NCI-H2227 (cell line): Measurements from ENCODE around the gene ANO8.
"Not testable (repeated sequence)": the region's sequence is repeated elsewhere in the genome, so short reads cannot be mapped to it uniquely, and the experiment has no call there.

Experiments used
- DNase-seq: peaks from one replicate; lab custom pipeline; 2025; ENCODE audit not compliant: unreplicated experiment; lab: John Stamatoyannopoulos, UW

ANO8 gene

DNA sequence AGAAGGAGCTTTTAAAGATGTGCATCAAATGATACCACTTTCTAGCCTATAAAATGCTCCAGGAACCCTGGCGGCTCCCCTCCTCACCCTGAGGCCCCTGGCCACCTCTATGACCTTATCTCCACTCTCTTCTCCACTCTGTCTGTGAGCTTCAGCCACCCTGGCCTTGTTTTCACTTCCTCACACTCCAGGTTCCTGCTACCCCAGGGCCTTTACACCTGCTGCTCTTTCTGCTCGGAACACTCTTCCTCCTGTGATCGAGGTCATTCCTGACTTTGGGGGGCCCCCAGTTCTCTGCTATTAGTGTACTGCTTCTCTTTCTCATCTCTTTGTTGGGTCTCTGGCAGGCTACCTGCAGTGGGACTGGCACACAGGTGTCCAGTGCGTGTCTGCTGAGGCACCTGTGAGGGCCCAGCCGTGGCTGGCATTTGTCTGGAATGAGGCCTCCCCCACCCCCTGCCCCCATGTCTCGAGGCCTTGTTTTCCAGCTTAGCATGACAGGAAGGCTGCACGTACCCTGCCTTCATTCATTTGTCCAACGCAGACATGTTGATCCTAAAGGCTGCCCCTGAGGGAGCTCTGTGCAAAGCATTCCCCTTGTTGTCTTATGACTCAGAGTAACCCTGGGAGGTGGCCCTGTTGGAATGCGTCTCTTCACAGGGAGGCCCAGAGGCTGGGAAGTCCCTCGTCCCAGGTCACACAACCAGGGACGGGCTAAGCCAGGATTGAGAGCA, 23.0 kb downstream of the ANO8 start:
- no peak for DNase-seq

DNA sequence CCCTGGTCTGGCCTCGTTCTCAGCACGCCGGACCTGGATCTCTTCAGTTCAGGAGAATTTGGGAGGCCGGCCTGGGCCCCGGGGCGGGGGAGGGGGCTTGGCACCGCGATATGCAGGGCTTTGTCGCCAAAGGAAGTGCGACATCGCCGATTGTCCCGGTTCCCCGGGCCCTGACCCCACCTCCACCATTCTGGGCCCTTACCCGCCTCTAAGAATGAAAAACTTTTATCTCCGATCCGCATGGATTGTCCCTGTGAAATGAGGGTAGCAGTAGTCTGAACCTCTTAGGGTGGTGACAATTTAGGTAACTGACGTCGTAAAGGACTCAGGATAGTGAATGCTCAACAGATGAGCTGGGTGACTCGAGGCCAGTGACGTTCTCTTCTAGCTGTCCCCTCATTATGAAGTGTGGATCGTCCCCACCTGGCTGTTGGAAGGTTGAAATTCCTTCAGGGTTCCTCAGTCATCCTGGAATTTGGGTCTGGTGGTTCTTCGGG, 24.6 kb downstream of the ANO8 start:
- no peak for DNase-seq

DNA sequence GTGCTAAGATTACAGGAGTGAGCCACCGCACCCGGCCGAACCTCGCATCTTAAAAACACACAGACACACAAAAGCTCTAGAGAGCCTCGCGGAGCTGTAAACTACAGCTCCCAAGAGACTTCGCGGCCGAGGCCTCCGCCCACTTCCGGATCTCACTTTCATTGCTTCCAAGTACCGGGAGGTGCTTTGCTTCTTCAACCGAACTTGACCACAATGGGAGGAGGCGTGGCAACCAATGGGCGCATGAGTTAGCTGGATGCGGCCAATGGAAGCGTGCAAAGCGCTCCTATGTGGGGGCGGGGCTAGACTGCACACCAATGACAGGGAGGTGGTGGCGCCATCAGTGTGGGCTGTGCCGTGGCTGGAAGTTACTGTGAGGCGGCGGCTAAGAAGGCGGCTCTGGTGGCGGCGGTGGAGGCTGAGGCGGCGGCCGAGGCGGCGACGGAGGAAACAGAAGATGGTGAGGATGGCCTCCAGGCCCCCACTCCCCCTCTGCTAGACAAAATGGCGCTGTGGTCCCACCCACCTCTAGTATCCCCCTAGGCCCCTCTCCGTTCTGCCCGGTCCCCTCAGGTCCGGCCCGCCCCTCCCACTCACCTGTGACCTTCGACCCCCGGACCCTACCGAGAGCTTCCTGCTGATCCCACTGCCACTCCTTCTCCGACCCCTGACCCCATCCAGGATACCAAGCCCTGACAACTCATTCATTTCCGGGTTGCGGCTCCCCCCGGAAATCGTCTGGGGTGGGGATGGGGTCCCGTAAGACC, 25.3 kb downstream of the ANO8 start, which contains the start of gene DDA1:
Gene DDA1, plus strand, starts transcription at position 366 of the 767 bp plus-strand sequence. Its CDS starts 92 bp downstream, at position 458.
- peak; percentile 99 for DNase-seq

DNA sequence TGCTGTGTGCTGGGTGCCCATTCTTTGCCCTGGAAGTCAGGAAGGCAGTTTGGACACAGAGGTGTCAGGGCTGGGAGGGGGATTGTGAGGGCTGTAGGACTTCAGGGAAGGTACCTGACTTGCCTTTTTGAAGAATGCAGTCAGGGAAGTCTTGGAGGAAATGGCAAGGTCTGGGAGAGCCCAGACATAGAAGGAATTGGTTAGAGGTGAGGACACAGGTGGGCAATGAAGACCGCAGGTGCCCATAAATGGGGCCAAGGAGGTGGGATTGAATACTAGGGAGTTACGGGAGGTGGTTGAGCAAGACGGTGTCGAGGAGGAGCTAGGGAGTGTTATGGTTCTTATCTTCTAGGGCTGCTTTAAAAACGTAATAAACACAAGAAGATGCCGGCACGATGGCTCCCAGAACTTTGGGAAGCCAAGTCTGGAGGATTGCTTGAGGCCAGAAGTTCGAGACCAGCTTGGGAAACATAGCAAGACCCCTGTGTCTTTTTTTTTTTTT, 26.7 kb downstream of the ANO8 start:
- DNase-seq = no peak

DNA sequence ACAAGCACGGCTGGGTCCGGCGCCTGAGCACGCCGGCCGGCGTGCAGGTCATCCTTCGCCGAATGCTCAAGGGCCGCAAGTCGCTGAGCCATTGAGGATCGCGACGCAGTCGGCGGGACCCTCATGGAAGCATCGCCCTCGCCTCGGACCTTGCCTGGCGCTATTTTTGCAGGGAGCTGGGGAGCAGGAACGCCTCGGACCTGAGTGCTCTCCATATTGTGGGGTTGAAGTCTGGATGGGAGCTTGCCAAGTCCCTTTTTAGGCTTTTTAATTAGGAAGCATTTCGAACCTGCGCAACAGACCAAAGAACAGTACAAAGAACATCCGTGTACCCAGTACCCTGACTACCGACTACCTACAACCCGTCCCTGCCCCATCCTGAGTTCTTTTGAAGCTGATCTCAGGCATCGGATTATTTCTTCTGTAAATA, 28.4 kb downstream of the ANO8 start:
- no peak for DNase-seq

DNA sequence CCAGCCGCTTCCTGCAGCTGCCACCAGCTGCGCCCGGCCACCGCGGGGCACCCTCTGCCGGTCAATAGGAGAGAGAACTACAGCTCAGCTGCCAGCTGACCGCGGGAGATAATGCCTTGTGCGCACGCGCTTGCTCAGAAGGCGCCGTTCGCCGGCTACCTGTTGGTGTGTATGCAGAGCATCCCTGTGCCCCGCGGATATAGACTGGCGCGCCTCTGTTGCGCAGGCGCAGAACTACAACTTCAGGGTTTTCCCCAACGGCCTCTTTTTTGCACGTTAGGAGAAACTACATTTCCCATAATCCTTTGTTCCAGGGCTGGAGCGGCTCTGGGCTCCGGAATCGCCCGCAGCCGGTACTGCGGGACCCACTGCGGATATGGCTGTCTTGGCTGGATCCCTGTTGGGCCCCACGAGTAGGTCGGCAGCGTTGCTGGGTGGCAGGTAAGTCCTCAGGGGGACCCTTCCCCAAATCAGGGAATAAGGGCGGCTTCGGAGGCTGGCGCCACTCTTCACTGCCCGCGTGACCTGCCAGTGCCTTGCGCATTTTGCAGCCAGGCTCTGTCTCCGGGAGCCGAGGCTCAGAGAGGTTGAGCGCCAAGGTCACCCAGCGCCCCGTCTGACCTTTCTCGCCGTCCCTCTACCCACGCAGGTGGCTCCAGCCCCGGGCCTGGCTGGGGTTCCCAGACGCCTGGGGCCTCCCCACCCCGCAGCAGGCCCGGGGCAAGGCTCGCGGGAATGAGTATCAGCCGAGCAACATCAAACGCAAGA, 29.0 kb downstream of the ANO8 start, which contains the start of gene MRPL34:
Gene MRPL34, plus strand, starts transcription at position 356 of the 768 bp plus-strand sequence. Its CDS starts 21 bp downstream, at position 377.
- DNase-seq = peak; percentile 98

DNA sequence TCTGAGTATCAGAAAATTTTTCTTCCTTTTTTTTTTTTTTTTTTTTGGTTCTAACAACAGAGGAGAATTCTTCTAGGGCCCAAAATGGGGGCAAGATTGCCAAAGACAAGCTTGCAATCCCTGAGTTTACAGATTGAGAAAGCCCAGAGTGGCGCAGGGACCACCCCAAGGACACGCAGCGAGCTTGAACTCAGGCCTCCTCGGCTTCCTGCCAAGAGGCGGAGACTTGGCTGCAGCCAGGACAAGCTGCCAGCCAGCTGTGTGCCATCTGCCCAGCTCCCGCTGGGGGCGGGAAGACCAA, 29.5 kb downstream of the ANO8 start:
- no peak for DNase-seq

DNA sequence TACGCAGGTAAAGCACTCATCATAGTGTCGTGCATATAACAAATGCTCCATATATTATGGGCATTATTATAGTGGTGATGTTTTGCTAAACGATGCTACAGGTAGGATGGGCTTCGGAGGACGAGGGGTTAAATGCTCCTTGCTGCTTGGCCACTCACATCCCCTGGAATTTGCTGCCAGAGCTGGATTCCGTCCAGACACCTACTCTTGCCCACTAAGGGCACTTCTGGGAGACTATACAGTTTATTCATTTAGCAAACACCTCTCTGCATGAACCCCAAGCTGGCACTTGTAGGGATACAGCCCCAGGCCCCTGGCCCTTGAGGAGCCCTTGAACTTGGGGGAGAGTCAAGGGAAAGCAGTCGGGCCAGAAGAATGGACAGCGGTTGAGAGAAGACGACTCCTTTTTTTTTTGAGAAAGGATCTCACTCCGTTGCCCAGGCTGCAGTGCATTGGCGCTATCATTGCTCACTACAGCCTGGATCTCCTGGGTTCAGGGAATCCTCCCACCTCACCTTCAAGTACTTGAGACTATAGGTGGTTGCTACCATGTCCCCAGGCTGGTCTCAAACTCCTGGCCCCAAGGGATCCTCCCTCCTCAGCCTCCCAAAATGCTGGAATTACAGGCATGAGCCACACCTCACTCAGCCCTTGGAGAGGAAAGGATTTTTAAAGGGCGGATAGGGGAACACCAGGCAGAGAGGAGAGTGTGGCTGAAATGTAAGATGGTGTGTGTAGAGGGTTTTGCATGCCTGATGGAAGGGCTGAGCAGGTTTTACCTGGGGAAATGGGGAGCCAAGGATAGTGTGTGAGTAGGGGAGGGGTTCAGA, 30.1 kb downstream of the ANO8 start:
- no peak for DNase-seq

DNA sequence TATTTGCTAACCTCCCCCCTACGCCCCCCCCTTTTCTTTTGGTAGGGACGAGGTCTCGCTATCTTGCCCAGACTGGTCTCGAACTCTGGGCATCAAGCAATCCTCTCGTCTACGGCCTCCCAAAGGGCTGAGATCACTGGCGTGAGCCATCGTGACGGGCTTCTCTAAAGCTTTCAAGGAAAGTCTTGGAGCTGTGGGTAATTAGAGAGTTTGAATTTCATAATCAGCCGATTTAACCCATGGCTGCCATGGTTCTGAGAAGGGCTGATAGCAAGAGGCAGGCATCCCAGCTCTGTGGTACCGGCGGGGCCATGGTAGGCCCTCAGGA, 30.8 kb downstream of the ANO8 start:
- DNase-seq = peak; percentile 30

DNA sequence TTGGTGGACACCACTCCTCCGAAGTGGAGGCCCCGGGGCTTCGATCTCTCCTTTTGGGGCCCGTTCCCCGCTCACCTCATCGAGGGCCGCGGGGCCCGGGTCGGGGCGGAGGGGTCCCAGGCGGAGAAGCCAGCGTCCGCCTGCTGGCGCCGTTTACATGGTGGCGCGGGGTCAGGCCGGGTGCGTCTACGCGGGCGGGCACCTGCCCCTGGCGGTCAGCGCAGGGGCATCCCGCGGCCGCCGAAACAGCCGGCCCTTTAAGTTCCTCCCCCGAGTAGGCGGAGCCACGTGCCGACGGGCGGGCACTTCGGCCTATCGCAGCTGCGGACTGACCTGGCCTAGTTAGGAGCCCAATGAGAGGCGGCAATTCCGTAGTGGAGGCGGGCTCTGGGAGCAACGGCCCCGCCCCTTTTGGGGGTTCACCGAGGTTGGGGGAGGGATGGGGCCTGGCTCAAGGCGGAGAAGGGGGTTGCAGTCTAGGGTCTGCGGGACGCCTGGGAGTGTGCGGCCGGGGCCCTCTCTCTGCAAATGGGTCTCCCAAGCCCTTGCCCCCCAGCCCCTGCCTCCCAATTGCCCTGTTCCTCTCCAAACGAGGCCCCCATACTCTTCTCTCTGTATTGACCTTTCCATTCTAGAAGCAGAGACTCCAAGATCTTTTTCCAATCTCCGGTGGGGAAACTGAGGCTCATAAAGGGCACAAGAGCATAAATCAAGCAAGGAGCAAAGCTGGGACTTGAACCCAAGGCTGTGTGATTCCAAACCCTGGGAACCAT, 31.3 kb downstream of the ANO8 start, which contains the start of gene ABHD8:
Gene ABHD8, minus strand, starts transcription at position 259 of the 773 bp plus-strand sequence. CDS start 1,809 bp downstream, outside the sequence.
- peak; percentile 96 for DNase-seq

DNA sequence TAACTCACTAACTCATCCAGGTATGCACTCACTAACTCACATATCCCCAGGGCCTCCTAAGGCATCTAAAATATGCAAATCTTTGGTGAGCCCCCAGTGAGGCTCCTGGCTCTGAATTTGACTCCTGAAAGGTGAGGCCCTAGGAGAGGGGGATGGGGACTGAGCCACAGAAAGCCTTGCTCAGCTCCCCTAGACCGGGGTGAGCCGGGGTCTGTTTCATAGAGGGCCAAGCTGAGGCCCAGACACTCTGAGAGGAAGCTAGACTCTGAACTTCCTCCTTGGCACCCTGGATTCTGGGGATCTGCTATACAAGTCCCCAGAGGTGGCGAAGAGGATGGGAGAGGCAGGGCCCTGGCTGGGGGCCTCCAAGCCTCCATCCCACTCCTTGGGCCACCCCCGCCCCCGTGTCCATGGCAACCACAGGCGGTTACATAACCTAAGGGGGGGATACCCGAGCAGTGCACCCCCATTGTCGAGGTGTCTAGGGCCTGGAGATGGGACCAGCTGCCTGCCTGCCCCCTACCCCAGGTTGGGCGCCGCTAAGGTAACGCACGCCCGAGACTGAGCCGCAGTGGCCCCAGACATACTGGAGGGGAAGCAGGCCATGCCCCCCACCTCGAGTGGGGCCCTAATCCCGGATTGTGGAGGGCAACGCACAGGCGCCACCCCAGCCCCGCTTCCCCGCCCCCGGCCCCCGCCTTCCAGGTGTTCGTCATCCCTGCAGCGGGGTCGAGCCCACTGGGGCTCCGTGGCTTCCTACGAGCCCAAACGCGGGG, 32.1 kb downstream of the ANO8 start:
- DNase-seq = peak; percentile 27

DNA sequence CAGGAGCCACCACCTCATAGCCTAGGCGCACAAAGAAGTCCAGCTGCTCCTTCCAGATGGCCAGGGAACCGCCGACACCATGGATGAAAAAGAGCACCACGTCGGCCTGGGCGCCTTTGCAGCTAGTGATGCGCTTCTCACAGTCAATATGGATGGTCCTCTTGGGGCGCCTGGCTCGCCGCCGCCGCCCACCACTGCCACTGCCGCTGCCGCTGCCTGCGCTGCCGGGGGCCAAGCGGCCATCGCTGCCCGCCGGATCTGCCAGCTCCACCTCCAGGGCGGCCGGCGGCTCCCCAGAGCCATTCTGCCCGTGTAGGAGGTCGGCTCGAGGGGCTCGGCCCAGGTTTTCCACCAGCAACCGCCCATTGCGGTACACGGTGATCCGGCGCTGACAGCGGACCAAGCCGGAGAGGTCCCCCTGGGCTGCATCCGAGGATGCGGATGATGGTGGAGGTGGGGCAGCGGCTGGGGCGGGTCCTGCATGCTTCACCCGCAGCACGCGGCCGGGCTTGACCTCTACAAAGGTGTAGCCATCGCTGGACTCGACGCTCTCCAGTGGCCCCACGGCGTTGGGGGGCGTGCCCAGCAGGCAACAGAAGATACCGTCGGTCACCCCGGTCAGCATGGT, 33.5 kb downstream of the ANO8 start:
- no peak for DNase-seq

DNA sequence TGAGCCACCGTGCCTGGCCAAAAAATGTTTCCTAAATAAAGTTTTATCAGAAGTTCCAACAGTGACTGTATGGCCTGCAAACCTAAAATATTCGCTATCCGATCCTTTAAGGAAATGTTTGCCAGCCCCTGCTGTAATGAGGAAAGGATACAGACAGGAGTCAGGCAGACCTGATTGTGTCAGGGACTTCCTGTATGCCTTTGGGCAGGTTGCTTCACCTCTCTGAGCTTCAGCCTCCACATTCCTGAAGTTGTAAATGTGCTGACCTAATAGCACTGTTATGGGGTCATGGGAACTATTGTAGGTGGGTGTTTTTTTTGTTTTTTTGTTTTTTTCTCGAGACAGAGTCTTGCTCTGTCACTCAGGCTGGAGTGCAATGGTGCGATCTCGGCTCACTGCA, 37.7 kb downstream of the ANO8 start:
- DNase-seq = no peak

DNA sequence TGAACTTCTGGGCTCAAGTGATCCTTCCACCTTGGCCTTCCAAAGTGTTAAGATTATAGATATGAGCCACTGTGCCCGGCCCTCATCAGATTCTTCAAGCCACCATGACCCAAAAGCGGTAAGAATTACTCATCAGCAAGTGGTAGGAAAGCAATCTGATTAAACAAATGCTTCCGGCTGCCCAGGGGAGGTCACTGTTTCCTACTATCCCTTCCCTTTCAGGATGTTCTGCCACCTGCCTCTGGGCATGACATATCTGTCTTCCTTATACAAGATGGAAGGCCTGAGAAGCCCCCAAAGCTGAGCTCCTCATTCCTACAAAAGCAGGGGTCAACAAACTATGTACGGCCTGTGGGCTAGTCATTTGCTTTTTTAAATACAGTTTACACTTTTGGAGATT, 38.4 kb downstream of the ANO8 start:
- DNase-seq = no peak

DNA sequence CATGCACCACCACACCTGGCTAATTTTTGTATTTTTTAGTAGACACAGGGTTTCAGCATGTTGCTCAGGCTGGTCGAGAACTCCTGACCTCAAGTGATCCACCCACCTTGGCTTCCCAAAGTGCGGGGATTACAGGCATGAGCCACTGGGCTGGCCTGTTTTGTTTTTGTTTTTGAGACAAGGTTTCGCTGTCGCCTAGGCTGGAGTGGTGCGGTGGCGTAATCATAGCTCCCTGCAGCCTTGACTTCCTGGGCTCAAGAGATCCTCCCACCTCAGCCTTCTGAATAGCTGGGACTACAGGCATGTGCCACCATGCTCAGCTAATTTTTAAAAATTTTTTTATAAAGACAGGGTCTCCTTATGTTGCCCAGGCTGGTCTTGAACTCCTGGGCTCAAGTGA, 39.1 kb downstream of the ANO8 start:
- not testable (repeated sequence) for DNase-seq

DNA sequence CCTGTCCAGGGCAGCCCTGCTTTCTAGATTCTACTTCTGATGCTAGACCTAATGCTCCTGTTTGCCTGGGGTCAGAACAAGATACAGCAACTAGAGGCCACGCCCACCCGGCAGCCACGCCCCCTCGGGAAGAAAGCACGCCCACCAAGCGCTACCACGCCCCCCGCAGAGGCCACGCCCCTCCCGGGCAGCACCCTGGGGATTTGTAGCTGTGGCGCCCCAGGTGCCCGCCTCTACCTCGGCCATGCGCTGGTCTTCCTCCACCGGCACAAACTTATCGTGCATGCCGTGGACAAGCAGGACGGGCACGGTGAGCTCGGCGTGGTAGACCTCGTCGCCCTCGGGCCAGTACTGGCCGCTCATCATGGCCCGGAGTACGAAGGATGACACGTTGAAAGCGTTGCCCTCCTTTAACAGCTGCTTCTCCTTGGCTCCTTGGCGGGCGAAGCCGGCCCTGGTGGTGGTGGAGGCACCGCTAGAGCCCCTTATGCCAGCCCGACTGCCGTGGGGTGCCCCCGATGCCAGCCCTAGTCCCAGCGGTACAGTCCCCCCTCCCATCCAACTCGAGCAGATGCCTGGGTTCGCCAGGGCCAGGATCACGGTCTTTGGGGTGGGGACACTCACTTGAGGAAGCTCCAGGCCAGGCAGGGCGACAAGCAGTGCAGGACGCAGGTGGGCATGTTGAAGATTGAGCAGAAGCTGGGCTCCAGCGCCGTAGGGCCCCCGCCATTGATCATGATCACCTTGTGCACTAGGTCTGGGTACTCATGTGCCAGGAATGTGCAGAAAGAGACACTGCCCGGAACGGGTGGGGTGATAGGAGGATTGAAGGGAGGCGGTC, 40.4 kb downstream of the ANO8 start:
- DNase-seq = no peak

DNA sequence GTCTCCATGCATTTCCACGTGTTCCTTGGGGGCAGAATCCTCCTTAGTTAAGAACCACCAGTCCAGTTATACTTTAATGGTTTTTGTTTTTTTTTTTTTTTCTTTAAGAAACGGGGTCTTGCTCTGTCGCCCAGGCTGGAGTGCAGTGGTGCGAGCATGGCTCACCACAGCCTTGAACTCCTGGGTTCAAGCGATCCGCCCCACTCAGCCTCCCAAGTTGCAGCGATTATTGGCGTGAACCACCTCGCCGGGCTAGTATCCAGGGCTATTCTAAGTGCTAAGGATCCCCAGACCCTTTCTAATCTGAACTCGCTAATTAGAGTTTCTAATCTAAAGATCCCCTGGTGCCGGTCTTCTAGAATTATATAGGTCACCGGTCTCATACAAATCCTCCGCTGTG, 41.0 kb downstream of the ANO8 start:
- no peak for DNase-seq
